NOMO-1 (cell line): ENCODE data around the gene SRPX.
A peak's percentile ranks its signal among the peaks of the same experiment; 100 is the strongest.

Source experiments
- DNase-seq, 2 experiments: peaks; one replicate each; lab custom pipeline; 2025; ENCODE audit not compliant: unreplicated experiment in 2 of 2; lab: John Stamatoyannopoulos, UW

The SRPX gene

DNA sequence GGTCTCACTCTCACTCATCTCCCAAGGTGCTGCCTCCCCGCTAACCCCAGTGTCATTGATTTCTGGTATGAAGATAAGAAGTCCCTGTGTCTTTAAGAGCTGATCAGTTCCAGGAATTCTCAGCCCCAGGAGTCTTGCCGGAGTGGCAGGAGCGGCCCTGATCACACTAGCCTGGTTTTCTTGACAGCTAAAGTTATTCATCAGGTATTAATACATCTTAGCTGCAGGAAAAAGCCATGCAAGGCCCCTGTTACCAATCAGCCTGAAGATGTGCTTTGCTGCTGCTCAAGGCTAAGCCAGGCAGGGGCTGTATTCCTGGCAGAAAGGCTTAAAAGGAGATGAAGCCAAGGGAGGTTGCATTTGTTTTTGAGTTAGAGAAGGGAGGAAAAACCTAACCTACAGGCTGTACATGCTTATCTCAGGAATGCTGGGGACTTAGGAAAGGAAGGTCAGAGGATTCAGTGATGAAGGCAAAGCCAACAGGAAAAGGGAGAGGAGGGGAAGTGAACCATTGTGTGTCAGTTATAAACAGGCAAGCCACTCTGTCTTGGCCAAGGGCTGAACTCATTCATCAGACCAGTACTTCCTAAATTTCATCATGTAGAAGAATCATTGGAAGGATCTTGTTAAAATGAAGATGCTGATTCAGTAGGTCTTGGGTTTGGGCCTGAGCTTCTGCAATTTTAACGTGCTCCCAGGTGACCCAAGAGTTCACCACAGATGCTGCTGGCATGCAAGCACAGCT is 8.6 kb downstream of the SRPX start:
- peak; percentile 6 to 24 for DNase-seq

DNA sequence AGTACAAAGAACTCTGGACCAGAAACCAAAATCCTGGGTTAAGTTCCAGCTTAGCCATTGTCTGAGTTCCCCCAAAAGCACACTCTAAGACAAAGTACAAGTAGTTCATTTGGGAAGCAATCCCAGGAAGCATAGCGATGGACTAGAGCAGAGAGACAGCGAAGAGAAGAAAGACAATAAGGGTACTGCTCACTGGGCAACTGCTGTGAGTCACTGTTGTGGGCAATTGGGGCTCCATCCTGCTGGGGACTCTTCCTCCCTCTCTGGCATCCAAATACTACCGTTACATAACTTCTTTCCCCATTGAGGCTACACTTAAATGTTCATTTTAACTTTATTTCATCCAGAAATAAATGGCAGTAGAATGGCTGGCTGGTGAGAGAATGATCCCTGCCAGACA is 14.1 kb downstream of the SRPX start:
- DNase-seq = peak in 1 of 2 experiments; percentile 2

DNA sequence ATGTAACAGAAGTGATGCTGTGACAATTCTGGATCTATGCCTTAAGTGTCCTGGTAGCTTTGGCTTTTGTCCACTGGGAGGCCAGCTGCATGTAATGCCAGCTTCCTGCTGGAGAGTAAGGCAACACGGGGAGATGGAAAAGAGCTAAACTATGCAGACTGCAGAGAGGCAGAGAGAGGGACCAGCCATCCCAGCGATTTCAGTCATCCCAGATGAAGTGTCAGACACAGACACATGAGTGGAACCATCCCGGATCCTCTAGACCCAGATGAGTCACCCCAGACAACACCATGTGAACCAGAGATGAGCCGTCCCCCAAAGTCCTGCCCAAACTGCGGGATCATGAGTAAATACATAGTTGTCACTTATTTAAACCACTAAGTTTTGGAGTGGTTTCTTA is 14.6 kb downstream of the SRPX start:
- DNase-seq = no peak

DNA sequence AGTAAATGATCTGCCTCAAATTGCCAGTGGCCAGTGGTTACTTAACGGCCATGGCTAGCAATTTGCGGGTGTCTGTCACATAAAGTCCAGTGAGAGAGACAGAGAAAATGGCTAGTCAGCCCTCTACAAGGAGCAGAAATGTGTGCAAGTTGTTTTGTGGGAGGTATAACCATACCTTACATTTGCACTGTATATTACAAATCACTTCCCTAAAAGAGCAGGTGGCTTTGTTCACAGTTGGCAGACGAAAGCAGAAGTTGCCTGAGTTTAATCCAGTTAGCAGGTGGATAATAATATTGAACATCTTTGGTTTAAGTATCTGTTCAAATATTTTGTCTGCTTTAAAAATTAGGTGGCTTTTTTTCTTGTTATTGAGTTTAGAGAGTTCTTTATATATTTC is 15.6 kb downstream of the SRPX start:
- peak; percentile 25 to 54 for DNase-seq

DNA sequence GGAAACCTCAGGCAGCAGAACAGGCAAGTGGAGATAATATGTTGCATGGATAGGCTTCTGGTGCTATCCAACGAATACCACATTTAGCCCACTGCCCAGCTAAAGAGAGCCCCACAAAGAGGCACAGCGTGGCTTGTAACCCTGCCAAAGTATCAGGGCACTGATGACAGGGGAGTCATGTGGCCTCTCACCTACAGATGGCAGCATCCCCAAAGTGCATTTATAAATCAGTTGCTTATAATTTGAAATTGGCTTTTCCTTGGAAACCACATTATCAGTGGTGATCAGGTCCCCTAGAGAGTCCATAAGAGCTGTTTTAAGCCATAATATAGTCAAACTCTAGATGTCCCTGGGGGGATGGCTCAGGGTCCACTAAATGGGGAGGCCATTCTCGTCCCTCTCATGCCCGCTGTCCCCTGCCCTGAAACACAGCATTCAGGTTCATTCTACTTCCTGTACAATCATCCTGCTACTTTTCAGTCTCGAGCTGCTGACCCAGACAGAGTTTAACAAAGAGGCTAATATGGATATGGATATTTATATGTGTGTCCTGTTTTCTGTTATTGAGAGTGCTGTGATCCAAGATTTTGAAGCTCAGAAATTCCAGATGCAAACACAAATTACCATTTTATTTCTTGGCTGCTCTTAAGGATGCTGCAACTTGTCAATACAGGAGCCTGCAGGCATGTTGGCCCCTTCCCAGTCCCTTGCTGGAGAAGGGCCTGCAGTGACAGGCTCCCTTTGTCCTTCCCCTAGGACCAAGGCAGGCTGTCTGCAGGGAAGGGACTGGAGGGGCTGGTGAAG is 28.5 kb downstream of the SRPX start:
- DNase-seq = peak in 1 of 2 experiments; percentile 28

DNA sequence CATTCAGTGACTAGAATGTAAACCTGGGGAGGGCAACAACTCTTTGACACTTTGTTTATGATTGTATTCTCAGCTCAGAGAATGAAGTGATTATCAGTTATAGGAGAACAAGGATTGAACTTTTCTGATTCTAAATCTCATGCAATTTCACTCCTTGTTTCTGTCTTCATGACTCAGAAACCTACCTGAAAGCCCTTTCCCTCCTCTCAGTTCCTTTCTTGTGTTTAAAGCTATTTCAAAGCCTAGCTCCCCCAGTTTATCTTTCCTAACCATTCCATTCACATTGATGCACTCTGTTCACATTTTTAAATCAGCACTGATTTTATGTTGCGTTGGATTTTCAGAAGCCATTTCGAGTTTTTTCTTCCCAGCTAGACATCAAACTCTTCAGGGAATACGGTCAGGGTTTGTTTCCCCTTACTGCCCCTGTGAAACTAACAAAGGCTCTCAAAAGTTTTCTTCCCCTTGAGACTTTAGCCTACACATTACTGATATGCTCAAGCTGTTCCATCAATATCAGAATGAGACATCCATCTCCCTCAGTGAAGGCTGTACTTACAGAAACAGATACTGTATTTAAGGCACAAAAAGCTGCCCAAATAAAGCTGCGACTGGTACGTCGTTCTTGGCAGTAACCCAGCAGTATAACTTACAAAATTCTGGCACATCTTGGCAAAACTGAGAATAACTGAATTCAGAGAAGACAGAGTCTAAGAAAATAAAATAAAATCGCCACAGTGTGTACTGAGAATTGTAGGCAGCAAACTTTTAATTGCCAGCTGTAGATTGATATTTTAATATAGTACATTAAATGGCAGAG is 31.0 kb downstream of the SRPX start:
- DNase-seq = no peak

DNA sequence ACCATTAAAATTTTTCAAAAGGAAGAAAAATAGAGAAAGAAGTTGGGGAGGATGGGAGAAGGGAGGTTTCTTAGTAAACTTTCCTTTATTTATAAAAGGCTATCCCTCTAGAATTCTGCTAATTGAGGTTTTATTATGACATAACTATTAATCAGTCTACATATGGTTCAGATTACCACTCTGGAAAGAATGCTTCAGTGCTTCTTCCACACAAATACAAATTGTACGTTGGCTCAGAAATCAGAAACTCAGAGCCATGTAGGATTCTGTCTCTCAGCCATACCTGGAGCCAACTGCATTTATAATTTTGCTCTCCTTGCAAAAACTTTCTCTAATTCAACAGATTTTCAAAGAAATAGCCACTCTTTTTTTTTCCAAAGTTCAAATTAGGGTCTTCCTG is 37.1 kb downstream of the SRPX start:
- no peak for DNase-seq

DNA sequence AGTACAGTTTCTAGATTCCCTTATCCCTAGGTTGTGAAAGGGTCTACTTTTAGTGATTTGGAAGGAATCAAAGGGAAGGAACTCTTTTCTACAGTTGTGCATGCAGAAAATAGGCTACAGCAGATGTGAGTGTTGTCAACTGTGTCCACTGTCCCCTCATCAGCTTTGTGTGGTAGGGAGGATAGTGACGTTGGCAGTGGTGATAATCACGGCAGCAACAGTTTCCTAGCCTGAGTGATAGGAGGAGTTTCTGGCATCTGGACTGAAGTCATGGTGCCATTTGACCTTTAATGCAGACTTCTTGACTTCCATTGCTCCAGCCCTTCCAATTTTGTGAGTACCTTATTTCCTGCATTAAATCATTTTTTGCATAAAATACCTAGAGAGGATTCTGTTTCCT is 39.3 kb downstream of the SRPX start:
- no peak for DNase-seq

DNA sequence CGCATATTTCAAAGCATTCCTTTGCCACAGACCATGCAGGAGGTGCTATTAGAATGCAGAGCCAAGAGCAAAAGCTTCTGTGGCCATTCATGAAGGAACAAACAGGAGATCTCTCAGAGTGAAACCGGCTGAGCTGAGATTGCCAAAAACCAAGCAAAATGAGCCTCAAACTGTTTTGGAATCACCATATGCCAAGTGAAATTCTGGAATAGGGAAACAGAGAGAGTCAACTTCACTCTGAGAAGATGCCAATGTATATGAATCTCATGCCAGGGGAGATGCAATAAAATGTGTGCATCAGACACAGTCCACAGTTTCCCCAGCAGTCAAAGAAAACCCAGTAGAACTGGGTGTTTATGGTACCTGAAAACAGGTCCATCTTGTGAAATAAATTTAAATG is 42.3 kb downstream of the SRPX start:
- DNase-seq = no peak

DNA sequence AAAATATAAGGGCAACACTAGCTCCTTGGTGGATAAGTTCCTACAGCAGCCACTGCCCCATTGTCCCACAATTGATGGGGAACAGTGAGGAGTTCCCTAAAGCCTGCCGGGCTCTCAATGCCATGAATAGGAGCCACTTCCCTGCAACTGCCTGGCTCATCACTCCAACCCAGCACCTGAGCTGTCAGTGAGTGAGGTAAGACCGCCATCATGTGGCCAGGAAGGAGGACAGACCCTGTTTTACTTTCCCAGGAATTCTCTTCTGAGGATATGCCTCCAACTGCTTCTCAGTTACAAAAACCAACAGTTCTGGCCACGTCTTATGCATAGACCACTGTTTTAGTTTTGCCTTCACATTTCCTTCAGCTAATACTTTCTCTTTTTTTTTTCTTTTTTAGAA is 45.5 kb downstream of the SRPX start:
- no peak for DNase-seq

DNA sequence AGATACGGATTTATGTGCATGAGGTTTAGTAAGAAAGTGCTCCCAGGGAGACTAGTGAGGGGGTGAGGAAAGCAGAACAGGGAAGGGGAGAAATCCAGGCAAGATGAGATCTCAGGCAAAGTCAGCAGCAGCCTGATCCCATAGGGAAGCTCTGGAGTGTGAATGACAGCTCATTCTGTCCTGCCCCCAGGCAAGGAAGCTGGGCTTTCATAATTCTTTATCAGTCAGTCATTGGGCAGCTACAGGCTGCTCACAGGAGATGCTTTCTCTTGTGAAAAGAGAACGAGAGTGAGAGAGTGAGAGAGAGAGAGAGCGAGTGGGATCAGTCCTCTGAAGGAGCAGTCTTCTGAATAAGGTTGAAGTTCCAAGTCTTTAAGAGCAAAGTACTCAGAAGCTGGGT is 48.1 kb downstream of the SRPX start:
- DNase-seq = no peak

DNA sequence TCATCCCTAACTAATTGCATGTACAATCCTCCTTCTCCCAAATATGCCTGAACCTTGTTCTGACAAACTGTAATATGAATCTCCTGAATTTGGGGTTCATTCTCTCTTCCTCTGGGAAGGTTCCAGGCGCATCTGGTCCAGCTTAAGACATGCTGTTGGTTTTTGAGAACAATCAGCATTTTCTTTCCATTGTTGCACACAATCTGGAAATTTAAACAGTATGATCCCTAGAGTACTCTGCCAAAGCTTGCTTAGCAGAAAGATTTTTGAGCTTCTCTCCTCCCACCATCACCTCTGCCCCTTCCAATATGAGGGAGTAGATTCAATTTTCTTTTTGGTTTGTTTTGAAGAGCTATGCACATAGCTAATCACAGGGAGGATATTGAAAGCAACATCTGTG is 50.1 kb downstream of the SRPX start:
- no peak for DNase-seq

DNA sequence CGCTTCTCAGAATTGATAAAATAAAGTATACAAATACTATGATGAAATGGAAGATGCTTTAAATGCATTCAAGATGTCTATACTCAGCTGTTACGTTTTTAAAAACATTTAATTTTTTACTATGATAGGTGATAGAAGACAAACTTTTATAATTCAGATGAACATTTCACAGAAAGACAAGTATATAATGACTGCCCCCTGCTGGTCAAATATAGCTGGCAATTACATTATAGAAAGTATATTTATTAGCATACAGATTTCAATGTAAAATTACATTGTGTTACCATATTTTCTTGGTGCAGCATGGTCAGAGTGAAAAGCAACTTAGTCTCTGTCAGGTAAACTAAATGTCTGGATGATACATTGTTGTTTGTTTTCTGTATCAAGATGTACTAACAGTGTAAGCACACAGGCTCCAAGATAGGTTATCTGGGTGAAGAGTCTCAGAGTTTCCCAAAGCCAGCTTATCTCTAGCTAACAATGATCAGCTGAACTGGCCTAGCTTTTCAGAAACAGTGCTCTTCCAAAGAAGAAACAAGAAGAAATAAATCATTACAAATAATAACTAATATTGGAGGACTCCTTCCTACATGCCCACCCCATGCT is 54.1 kb downstream of the SRPX start:
- peak in 1 of 2 experiments; percentile 40 for DNase-seq

DNA sequence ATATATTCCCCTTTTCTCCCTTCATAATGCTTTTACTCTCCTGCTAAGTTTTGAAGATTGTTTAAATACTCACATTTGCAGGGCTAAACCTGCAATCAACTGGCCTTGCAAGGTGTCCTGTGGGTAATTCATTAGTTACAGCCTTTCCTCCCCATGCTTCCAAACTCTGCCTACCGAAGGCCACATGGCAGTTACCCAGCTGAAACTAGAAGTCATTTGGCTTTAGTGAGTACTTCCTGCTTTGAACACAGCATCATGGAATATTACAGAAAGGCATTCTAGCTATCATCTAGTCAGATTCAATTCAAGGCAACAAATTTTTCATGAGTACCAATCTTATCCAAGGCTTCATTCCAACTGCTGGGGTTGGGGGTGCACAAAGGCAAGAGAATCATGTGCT is 55.6 kb downstream of the SRPX start:
- peak; percentile 11 to 21 for DNase-seq

DNA sequence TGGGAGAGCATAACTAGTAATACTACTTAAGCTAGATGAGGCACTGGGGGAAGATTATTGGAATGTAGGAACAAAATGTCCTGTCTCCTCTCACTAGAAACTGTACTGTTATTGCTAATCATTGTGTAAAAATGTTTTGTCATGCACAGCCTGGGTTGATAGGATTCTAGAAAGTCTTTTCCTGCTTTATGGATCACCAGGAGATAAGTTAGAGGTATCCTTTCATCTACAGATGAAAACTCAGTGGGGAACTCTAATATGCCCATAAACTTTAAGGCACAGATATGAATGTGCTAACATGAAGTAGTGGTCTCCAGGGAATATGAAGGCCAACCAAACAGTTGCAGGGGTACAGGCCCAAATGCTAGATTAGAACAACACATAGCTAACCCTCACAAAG is 57.5 kb downstream of the SRPX start:
- no peak for DNase-seq

DNA sequence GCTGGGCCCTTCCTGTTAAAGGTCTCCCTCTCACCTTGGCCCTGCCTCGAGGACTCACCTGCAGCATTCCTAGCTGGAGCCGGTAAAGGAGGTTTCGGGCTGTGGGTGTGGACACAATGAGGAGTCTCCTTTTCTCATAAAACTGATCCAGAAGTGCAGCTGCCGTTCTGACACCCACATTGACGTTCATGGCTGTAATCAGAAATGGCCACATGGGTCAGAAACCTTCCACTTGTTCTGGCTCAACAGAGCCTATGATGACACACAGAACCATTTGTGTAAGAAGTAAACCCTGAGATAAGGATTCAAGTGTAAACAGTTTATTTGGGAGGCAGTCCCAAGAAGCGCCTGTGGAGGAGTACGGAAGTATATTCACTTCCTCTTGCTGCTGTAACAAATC is 63.8 kb downstream of the SRPX start:
- DNase-seq = no peak

DNA sequence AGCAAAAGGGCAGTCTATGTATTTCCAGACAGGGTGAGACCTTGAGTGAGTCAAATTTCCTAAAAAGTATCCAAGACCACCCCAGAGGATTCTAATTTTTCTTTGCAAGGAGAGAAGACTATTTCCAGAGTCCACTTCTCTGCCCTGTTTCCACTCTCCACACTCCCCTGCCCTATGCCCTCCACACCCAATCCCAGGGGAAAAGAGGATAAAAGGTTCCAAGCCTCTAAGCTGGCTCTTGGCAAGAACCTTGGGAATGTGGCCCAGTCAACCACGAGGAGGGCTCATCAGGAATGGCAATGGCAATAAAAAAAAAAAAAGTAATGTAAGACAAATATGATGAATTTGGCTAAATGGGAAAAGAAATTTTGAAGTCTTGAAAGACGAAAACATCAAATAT is 65.9 kb downstream of the SRPX start:
- DNase-seq = no peak

DNA sequence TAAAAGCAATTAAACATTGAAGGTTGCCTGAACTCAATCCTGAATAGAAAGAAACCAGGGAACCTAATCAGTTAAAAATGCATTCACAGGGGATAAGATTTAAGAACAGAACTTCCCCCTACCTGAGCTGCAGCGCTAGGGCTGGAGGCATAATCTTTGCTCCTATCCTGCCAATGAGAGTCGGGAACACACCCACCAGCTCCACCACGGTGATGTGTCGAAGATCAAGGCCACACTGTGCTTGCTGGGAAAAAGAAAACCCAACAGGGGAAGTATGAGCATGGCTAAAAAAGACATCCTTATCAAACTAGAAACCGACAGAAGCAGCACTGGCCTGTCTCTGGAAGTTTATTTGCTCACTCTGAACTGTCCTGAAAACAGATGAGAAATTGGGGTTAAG is 66.3 kb downstream of the SRPX start:
- DNase-seq = no peak

DNA sequence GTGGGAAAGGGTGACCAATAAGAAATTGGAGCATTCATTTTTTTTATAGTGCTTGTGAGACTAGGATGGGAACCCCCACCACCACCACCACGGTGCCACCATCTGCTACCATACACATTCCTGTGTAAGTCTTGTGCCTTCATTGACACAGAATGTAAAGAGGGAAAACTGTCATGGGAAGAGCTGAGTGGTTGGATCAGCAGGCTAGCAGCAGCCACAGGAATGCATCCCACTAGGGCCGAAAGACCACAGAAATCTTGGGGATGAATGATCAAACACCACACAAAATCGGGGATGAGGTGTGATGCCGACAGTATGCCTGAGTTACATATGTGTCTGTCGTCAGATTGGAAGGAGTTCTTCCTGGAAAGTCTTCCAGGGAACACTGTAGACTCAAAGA is 69.2 kb downstream of the SRPX start:
- DNase-seq = no peak

DNA sequence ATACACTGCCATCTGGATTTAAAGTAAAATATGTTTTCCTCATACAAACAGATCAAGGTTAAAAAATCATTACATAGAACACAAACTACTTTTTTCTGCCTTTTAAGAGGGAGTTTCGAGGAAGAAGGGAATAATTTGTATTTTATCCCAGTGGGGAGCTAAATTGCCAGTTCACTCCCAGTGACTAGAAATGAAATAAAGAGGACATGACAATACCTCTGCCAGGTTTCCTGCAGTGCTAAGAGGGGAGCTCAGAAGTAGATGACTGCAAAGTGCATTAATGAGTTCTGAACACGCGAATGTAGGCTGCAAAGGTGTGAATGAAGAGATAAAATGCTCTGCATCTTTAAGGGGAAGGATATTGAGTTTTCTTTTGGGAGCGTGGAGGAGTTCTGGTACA is 69.7 kb downstream of the SRPX start:
- no peak for DNase-seq

DNA sequence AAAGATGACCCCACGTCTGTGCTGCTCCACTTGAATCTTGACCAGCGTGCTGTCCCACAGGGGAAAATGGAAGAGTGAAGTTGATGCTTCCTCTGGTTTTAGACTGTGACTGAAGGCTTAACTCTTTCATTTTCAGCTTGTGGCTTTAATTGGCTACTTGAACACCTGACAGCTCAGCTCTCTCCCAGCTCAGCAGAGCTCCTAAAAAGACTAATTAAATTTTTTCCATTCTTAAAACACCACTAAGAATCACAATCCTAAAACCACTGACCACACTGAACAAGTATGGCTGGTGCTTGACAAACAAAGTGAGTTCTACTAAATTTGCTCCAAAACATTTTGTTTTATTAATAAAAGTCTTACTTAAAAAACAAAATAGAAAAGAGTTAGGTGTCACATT is 71.7 kb downstream of the SRPX start:
- DNase-seq = no peak
